Measurements from ENCODE around the gene SORCS3. TPM values are rescaled to one million over a fixed set of nuclear protein-coding genes. Genes with fewer than 3 reads are reported as not detected.

SORCS3 gene
- total RNA-seq, 1 donor from 2014 or later, result 4.2 TPM

- no peak overlapping the region for H3K27ac Mint-ChIP-seq
- no peak for TF ChIP-seq CTCF (conservative IDR thresholded peaks at IDR 0.05)
- no peaks in the 10 kb centered on the region for H3K9me3 Mint-ChIP-seq
- no peaks in the 10 kb centered on the region for H3K36me3 Mint-ChIP-seq
- peaks cover 4% of the 10 kb centered on the region for H3K27me3 Mint-ChIP-seq
- no peak for DNase-seq (ENCODE audit: extremely low spot score, unreplicated experiment)
- H3K4me3 Mint-ChIP-seq, result no peak overlapping the region
- H3K4me1 Mint-ChIP-seq (ENCODE audit: unreplicated experiment), result no peaks in the 10 kb centered on the region
Observed at GRCh38 chr10:104937567-104937966, 296.5 kb downstream of the SORCS3 start.

- no peak for DNase-seq (ENCODE audit: extremely low spot score, unreplicated experiment)
Observed at GRCh38 chr10:104938031-104938430, 296.9 kb downstream of the SORCS3 start.

GRCh38 chr10:104941662-104942061, 300.6 kb downstream of the SORCS3 start:
- Mint-ChIP-seq H3K27me3 (no peaks in the 10 kb centered on the region), H3K9me3 (no peaks in the 10 kb centered on the region), H3K4me1 (ENCODE audit: unreplicated experiment) (no peaks in the 10 kb centered on the region), H3K27ac (no peak overlapping the region), H3K4me3 (no peak overlapping the region), H3K36me3 (no peaks in the 10 kb centered on the region)
- no peak for TF ChIP-seq CTCF (conservative IDR thresholded peaks at IDR 0.05)
- DNase-seq (ENCODE audit: extremely low spot score, unreplicated experiment), result no peak

More at GRCh38 chr10:104938031-104938430, 296.9 kb downstream of the SORCS3 start:
- no peaks in the 10 kb centered on the region for H3K9me3 Mint-ChIP-seq
- no peak overlapping the region for H3K27ac Mint-ChIP-seq
- peaks cover 4% of the 10 kb centered on the region for H3K27me3 Mint-ChIP-seq
- no peaks in the 10 kb centered on the region for H3K4me1 Mint-ChIP-seq (ENCODE audit: unreplicated experiment)
- H3K36me3 Mint-ChIP-seq, result no peaks in the 10 kb centered on the region
- TF ChIP-seq CTCF (conservative IDR thresholded peaks at IDR 0.05), result no peak
- H3K4me3 Mint-ChIP-seq, result no peak overlapping the region

- Mint-ChIP-seq H3K27ac (no peak overlapping the region), H3K9me3 (no peaks in the 10 kb centered on the region), H3K27me3 (no peaks in the 10 kb centered on the region), H3K36me3 (no peaks in the 10 kb centered on the region), H3K4me1 (ENCODE audit: unreplicated experiment) (no peaks in the 10 kb centered on the region), H3K4me3 (no peak overlapping the region)
- TF ChIP-seq CTCF (conservative IDR thresholded peaks at IDR 0.05), result no peak
- no peak for DNase-seq (ENCODE audit: extremely low spot score, unreplicated experiment)
Observed at GRCh38 chr10:104947314-104947713, 306.2 kb downstream of the SORCS3 start.

GRCh38 chr10:104957178-104957841, 316.2 kb downstream of the SORCS3 start:
- peaks cover 12% of the 10 kb centered on the region for H3K27me3 Mint-ChIP-seq
- TF ChIP-seq CTCF (conservative IDR thresholded peaks at IDR 0.05), result no peak
- H3K9me3 Mint-ChIP-seq, result no peaks in the 10 kb centered on the region
- no peak overlapping the region for H3K4me3 Mint-ChIP-seq
- no peaks in the 10 kb centered on the region for H3K36me3 Mint-ChIP-seq
- no peak overlapping the region for H3K27ac Mint-ChIP-seq
- no peaks in the 10 kb centered on the region for H3K4me1 Mint-ChIP-seq (ENCODE audit: unreplicated experiment)
- no peak for DNase-seq (ENCODE audit: extremely low spot score, unreplicated experiment)
